SW 1271 (cell line): ENCODE data around the gene TIGD4.
"Not testable (repeated sequence)": the region's sequence is repeated elsewhere in the genome, so short reads cannot be mapped to it uniquely, and the experiment has no call there.

Source experiments
- DNase-seq, 2 experiments: peaks; one replicate each; lab custom pipeline; 2025; lab: John Stamatoyannopoulos, UW

Gene TIGD4

GRCh38 chr4:152780267-152780778 is 793 bp upstream of the TIGD4 start:
- peak in 1 of 2 experiments; percentile 32 for DNase-seq

GRCh38 chr4:152778656-152779512 is 646 bp downstream of the TIGD4 start:
- peak in 1 of 2 experiments; percentile 40 for DNase-seq

- DNase-seq: no peak
Measured at GRCh38 chr4:152777488-152777887, 2.0 kb downstream of the TIGD4 start.

GRCh38 chr4:152776352-152776751 is 3.2 kb downstream of the TIGD4 start:
- no peak for DNase-seq

GRCh38 chr4:152773953-152774352 is 5.6 kb downstream of the TIGD4 start:
- no peak for DNase-seq

- no peak for DNase-seq
Measured at GRCh38 chr4:152773339-152773738, 6.2 kb downstream of the TIGD4 start.

GRCh38 chr4:152771741-152772533 is 7.6 kb downstream of the TIGD4 start:
- DNase-seq: no peak

GRCh38 chr4:152765069-152765737 is 14.3 kb downstream of the TIGD4 start:
- not testable (repeated sequence) for DNase-seq

GRCh38 chr4:152763796-152764195 is 15.7 kb downstream of the TIGD4 start:
- DNase-seq: no peak

GRCh38 chr4:152748619-152749018 is 30.9 kb downstream of the TIGD4 start:
- DNase-seq: no peak

- no peak for DNase-seq
Measured at GRCh38 chr4:152747444-152747843, 32.1 kb downstream of the TIGD4 start.

- DNase-seq: no peak
Measured at GRCh38 chr4:152738827-152739226, 40.7 kb downstream of the TIGD4 start.

- no peak for DNase-seq
Measured at GRCh38 chr4:152735906-152736305, 43.6 kb downstream of the TIGD4 start.

GRCh38 chr4:152735396-152735859 is 44.1 kb downstream of the TIGD4 start:
- peak in 1 of 2 experiments; percentile 8 for DNase-seq

GRCh38 chr4:152734699-152735050 is 44.9 kb downstream of the TIGD4 start:
- no peak for DNase-seq

- no peak for DNase-seq
Measured at GRCh38 chr4:152734015-152734698, 45.4 kb downstream of the TIGD4 start.

- DNase-seq: no peak
Measured at GRCh38 chr4:152731997-152732396, 47.5 kb downstream of the TIGD4 start.

- no peak for DNase-seq
Measured at GRCh38 chr4:152729466-152729865, 50.1 kb downstream of the TIGD4 start.

- DNase-seq: no peak
Measured at GRCh38 chr4:152728343-152728742, 51.2 kb downstream of the TIGD4 start.

- DNase-seq: no peak
Measured at GRCh38 chr4:152727784-152728183, 51.7 kb downstream of the TIGD4 start.

- no peak for DNase-seq
Measured at GRCh38 chr4:152724494-152724893, 55.0 kb downstream of the TIGD4 start.

- no peak for DNase-seq
Measured at GRCh38 chr4:152723236-152723635, 56.3 kb downstream of the TIGD4 start.
